GDM1 (cell line): ENCODE results near the gene NWD2.
"Not testable (repeated sequence)": the region's sequence is repeated elsewhere in the genome, so short reads cannot be mapped to it uniquely, and the experiment has no call there.

Experiments
- DNase-seq: peaks from one replicate; lab custom pipeline; 2025; lab: John Stamatoyannopoulos, UW

Gene NWD2

GRCh38 chr4:37470245-37470644 lies 225.7 kb downstream of the NWD2 start:
- DNase-seq = no peak

- no peak for DNase-seq
Measured at GRCh38 chr4:37471093-37471492, 226.6 kb downstream of the NWD2 start.

GRCh38 chr4:37471971-37472370 lies 227.4 kb downstream of the NWD2 start:
- DNase-seq = no peak

- no peak for DNase-seq
Measured at GRCh38 chr4:37473807-37474206, 229.3 kb downstream of the NWD2 start.

DNA sequence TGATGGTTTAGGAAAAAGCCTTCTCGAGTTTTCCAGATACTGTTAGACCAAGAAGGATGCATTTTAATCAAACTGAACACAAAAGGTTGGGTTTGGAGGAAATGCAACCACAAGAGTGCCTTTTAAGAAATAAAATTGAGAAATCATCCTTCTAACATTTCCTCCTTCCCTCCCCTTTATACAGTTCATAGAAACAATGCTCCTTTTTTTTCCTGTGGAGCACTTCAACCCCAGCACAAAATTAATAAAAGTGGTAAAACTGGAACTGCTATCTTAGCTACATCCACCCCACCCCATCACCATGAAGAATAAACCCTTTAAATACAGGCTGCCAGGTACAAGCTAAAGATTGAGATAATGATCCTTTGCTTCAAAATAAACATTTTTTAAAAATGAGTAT lies 230.5 kb downstream of the NWD2 start:
- no peak for DNase-seq

DNA sequence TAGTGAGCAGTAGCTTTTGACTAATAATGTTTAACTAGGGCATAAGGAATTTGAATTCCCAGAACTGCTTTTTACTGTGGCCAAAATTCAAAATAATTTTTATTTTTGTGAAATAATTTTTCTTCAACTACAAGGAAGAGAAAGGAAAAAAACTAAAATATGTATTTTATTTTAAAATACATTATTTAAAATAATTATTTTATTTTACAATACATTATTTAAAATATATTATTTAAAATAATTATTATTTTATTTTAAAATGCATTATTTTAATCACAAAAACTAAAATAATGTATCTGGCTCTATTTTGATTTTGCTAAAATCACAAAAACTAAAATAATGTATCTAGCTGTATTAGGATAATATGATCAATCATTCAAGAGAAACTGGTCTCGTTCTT lies 231.2 kb downstream of the NWD2 start:
- DNase-seq = no peak

- no peak for DNase-seq
Measured at GRCh38 chr4:37476256-37476655, 231.7 kb downstream of the NWD2 start.

GRCh38 chr4:37476691-37477090 lies 232.1 kb downstream of the NWD2 start:
- no peak for DNase-seq

GRCh38 chr4:37477126-37477525 lies 232.6 kb downstream of the NWD2 start:
- DNase-seq = no peak

- DNase-seq = no peak
Measured at GRCh38 chr4:37478151-37478550, 233.6 kb downstream of the NWD2 start.

- no peak for DNase-seq
Measured at GRCh38 chr4:37480509-37480908, 236.0 kb downstream of the NWD2 start.

DNA sequence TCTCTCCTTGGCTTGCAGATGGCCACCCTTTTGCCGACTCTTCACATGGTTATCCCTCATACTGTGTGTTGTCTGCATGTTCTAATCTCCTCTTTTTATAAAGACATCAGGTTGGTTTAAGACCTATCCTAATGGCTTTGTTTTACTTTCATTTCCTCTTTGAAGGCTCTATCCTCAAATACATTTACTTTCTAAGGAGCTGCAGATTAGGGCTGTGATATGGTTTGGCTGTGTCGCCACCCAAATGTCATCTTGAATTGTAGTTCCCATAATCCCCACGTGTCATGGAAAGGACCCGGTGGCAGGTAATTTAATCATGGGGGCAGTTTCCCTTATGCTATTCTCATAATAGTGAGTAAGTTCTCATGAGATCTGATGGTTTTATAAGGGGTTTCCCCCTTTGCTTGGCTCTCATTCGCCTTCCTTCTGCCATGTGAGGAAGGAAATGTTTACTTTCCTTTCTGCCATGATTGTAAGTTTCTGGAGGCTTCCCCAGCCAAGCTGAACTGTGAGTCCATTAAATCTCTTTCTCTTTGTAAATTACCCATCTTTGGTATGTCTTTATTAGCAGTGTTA lies 237.1 kb downstream of the NWD2 start:
- DNase-seq = no peak

GRCh38 chr4:37482236-37482913 lies 237.8 kb downstream of the NWD2 start:
- no peak for DNase-seq

- no peak for DNase-seq
Measured at GRCh38 chr4:37483610-37484009, 239.1 kb downstream of the NWD2 start.

DNA sequence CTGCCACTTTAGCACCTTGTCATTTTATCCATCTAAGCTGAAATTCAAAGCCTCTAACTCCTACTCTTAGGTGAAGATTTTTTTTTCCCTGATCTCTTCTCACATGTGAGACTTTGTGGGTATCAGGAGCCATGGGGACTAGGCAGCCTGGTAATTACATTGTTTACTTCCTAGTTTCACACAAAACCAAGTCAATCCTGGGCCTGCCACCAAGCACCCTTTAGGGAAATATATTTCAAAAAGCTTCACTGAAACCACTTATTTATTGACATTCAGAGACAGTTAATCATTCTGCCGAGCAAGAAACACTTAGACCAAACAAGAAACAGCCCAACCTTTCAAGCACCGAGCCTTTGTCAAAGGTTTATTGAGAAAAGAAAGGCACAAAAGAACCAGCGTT lies 241.6 kb downstream of the NWD2 start:
- DNase-seq = no peak

GRCh38 chr4:37487668-37488067 lies 243.1 kb downstream of the NWD2 start:
- DNase-seq = no peak

DNA sequence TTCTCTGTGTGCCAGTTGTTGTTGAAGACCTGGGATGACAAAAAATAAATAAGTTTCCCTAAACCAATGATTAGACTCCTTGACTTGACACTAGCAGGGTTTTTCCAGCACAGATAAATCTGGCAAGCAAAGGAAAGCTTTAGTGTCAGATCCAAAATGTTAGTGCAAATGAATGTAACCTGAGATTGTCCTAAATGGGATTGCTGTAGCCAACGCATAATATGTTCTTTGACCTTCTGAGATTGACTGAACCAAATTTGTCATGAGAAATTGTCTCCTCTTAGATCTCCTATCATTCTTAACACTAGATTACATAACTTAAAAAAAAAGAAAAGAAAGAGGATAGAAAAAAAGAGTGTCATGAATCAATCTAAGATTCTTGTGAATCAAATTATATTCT lies 245.2 kb downstream of the NWD2 start:
- no peak for DNase-seq

DNA sequence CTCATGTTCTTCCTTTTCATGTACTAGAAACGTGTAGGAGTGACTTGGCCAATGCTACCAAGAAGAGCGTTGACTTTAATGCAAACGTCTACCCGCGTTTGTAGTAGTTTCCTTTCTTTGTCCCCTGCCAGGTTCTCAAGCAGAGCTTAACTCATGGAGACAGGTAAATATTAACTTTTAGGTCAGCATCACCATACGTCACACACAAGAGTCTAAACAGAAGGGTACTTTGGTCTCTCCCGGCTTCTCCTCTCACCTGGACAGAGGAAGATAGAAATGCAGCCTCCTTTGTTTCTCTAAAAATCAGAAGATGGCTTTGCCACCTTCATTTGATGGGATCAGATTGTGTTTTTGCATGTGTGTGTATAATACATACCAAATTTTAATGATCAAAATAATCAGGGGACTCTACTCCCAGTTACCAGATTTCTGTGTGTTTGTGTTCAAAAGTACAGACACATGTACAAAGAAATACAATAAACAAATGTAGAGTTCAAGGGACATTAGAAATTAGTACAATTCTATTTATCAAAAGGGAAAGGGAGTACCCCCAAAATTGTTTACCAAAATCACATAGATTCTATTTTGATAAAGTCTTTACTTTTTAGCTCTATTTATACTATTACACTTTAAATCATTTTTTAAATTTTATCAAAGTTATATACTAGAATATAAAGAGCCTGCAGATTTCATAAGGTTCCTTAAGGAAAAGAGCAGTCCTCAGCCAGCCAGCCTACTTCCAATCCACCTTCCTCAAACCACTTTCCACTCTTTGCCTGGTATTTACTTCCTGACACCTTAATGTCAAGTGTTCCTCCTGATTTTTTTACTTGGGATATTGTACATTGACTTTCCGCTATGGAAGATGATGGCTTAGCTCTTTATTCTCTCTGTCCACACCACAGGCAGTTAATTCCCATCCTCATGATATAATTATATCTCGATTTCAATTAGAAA lies 246.1 kb downstream of the NWD2 start:
- no peak for DNase-seq

DNA sequence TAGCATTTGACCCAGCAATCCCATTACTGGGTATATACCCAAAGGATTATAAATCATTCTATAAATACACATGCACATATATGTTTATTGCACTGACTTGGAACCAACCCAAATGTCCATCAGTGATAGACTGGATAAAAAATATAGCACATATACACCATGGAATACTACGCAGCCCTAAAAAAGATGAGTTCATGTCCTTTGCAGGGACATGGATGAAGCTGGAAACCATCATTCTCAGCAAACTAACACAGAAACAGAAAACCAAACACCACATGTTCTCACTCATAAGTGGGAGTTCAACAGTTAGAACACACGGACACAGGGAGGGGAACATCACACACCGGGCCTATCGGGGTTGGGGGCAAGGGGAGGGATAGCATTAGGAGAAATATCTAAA lies 250.8 kb downstream of the NWD2 start:
- DNase-seq = not testable (repeated sequence)
